ENCODE results near the gene HSPA14. TPM values are rescaled to one million over a fixed set of nuclear protein-coding genes. Genes with fewer than 3 reads are reported as not detected.

Gene HSPA14, protein sequence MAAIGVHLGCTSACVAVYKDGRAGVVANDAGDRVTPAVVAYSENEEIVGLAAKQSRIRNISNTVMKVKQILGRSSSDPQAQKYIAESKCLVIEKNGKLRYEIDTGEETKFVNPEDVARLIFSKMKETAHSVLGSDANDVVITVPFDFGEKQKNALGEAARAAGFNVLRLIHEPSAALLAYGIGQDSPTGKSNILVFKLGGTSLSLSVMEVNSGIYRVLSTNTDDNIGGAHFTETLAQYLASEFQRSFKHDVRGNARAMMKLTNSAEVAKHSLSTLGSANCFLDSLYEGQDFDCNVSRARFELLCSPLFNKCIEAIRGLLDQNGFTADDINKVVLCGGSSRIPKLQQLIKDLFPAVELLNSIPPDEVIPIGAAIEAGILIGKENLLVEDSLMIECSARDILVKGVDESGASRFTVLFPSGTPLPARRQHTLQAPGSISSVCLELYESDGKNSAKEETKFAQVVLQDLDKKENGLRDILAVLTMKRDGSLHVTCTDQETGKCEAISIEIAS
- 13.7 and 19.7 TPM in 2 replicates for total RNA-seq (ENCODE audit: low replicate concordance)

DNA sequence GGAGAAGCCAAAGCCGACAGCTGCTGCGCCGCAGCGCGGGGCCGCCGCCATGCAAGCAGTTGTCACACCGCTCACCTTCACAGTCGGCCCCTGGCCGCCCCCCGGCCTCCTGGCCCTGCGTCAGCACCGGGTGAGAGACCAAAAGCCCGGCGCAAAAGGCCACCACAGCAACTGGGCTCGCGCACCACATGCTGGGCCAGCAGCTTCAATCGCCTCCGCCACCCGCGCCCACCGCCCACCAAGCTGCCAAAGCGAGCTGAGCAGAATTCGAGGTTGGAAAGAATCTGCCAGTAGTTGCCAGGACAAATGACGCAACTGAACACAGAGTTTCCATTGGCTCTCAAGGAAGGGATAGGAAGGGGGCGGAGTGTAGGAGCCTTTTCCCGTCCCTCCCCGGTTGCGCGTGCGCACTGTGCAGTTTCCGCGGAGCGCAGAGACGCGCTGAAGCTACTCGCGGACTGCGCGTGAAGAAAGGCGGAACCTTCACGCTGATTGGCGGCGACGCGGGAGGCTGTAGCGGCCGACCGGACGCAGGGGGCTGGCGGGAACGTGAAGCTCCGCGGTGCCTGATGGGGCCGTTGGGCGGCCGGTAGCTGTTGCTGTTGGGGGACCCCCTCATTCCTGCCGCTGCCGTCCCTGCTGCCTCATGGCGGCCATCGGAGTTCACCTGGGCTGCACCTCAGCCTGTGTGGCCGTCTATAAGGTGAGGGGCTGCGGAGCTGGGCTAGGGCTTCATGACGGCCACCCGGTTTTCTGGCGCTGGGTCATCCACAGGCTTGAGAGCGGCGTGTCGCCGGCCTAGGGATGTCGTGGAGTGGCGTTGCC, at the start of gene HSPA14, which contains the start of the genes CDNF and MSANTD7:
TSS of gene HSPA14 (plus strand) at position 550 of the 825 bp plus-strand sequence. CDS start at position 647, 97 bp downstream.
TSS of gene CDNF (minus strand) at position 281 of the 825 bp plus-strand sequence. CDS start at position 190, 91 bp downstream.
TSS of gene MSANTD7 (plus strand) at position 550 of the 825 bp plus-strand sequence. CDS start 3,979 bp downstream, outside the sequence.
- peak; percentile 99 for DNase-seq (ENCODE audit: low read depth)
- TF ChIP-seq, protein P1, sequence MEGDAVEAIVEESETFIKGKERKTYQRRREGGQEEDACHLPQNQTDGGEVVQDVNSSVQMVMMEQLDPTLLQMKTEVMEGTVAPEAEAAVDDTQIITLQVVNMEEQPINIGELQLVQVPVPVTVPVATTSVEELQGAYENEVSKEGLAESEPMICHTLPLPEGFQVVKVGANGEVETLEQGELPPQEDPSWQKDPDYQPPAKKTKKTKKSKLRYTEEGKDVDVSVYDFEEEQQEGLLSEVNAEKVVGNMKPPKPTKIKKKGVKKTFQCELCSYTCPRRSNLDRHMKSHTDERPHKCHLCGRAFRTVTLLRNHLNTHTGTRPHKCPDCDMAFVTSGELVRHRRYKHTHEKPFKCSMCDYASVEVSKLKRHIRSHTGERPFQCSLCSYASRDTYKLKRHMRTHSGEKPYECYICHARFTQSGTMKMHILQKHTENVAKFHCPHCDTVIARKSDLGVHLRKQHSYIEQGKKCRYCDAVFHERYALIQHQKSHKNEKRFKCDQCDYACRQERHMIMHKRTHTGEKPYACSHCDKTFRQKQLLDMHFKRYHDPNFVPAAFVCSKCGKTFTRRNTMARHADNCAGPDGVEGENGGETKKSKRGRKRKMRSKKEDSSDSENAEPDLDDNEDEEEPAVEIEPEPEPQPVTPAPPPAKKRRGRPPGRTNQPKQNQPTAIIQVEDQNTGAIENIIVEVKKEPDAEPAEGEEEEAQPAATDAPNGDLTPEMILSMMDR (IDR thresholded peaks at IDR 0.05; ENCODE audit: insufficient read depth, low read length), result no peak
- peak within 1 kb of the TSS; percentile 88 for H3K4me3 ChIP-seq (ENCODE audit: low read depth, low read length)

DNA sequence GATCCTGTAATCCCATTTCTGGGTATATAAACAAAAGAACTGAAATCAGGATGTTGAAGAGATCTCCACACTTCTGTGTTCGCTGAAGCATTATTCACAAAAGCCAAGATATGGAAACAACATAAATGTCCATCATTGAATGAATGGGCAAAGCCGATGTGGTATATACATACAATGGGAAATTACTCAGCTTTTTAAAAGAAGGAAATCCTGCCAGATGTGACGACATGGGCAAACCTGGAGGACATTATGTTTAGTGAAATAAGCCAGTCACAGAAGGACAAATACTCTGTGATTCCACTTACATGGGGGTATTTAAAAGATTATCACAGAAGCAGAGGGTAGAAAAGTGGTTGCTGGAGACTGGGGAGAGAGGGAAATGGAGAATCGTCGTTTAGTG, 39.5 kb upstream of the HSPA14 start:
- DNase-seq (ENCODE audit: low read depth), result no peak
- TF ChIP-seq, protein P1 (IDR thresholded peaks at IDR 0.05; ENCODE audit: insufficient read depth, low read length), result no peak
- H3K4me3 ChIP-seq (ENCODE audit: low read depth, low read length), result no peak overlapping the region

- TF ChIP-seq, protein P1 (IDR thresholded peaks at IDR 0.05; ENCODE audit: insufficient read depth, low read length), result no peak
- no peak for DNase-seq (ENCODE audit: low read depth)
These were observed 37.7 kb upstream of the HSPA14 start for GRCh38 chr10:14800397-14800796.

DNA sequence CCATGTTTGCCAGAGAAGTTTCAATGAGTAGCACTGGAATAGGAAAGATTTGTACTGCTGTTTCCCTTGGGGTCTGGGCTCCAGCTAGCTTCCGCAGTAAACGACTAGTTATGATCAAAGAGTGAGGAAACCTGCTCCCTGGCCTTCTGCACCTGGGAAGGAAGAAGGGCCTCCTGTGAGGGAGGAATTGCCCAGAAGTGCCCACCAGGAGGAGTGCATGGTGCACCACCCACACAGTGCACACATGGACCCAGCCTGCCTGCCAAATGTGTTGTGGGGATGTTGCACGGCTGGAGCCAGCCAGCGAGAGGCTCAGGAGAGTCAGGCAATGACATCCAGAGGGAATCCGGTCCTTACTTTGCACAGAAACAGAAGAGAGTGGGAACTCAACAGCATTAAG, 36.4 kb upstream of the HSPA14 start:
- TF ChIP-seq, protein P1 (IDR thresholded peaks at IDR 0.05; ENCODE audit: insufficient read depth, low read length), result no peak
- H3K4me3 ChIP-seq (ENCODE audit: low read depth, low read length), result no peak overlapping the region
- DNase-seq (ENCODE audit: low read depth), result no peak

More at GRCh38 chr10:14800397-14800796, 37.7 kb upstream of the HSPA14 start:
- no peak overlapping the region for H3K4me3 ChIP-seq (ENCODE audit: low read depth, low read length)

DNA sequence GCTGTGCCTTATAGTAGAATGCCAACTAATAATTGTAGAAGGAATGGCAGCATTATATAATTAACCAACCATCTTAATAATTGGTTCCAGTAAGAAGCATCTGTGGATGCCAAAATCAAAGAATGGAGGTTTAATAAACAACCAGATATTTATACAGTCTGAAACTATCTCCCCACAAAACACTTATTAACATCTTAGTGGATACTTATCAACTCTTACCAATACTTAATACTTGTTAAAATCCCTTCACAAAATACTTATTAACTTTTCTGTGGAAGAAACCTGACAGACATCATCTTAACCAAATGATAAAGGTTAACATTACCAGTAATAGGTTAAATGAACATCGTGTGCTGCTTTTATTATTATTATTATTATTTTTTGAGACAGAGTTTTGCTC, 34.3 kb upstream of the HSPA14 start:
- TF ChIP-seq, protein P1 (IDR thresholded peaks at IDR 0.05; ENCODE audit: insufficient read depth, low read length), result no peak
- H3K4me3 ChIP-seq (ENCODE audit: low read depth, low read length), result no peak overlapping the region
- DNase-seq (ENCODE audit: low read depth), result no peak

DNA sequence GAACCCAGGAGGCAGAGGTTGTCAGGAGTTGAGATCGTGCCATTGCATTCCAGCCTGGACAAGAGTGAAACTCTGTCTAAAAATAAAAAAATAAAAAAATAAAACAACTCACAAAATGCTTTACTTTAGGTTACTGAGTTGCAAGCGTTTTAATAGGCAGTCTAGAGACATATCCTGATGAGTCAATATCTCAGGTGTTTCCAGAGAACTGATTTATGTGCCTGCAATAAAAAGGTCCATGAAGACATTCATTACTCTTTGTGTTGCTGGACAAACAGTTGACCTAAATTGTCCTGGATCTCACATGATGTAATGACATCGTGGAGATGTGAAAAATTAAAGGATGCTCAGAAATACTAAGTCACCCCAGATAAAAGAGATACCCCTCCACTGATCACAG, 31.8 kb upstream of the HSPA14 start:
- H3K4me3 ChIP-seq (ENCODE audit: low read depth, low read length), result no peak overlapping the region
- DNase-seq (ENCODE audit: low read depth), result no peak
- TF ChIP-seq, protein P1 (IDR thresholded peaks at IDR 0.05; ENCODE audit: insufficient read depth, low read length), result no peak

All from fibroblast of the aortic adventitia (primary cell).